SK-N-DZ (cell line): ENCODE results near the gene LRRC71.
A peak's percentile ranks its signal among the peaks of the same experiment; 100 is the strongest.
"Not testable (repeated sequence)": the region's sequence is repeated elsewhere in the genome, so short reads cannot be mapped to it uniquely, and the experiment has no call there.

ENCODE experiments used
- DNase-seq: peaks from one replicate; pipeline ENCODE4 v3.0.0-alpha.2; 2015; ENCODE audit warnings: low spot score

The LRRC71 gene

DNA sequence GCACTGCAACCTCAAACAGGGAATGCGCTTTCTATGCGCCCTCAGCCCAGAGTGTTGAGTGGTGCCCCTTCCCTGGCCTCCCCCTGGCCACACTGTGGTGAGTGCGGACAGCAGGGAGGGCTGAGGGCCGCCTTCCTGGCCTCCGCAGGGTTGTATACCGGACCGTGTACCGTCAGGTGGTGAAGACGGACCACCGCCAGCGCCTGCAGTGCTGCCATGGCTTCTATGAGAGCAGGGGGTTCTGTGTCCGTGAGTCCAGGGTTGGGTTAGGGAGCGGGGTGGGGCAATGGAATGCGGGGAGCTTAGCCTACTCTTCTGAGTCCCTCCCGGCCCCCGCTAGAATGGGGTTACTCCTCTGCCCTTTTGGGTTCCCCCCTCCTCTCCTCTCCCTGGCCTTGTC is 15.3 kb upstream of the LRRC71 start:
- DNase-seq, result no peak

DNA sequence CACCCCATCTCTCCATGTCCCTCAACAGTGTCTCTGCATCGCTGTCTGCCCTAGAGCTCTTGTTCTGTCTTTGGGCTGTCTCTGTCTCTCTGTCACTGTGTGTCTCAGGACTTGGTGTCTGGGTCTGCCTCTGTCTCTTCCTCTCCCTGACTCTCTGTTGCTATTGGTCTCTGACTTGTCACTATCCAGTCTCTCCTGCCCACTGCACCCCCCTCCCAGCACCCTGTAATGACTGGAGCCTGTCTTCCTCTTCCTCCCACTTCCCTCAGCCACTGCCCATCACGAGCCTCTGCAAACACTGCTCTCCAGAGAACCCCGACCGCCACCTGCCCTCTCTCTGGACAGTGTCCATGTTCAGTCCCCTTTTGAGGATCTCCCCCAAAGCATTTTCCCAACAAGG is 14.8 kb upstream of the LRRC71 start:
- no peak for DNase-seq

GRCh38 chr1:156906206-156906906 is 14.1 kb upstream of the LRRC71 start:
- no peak for DNase-seq

DNA sequence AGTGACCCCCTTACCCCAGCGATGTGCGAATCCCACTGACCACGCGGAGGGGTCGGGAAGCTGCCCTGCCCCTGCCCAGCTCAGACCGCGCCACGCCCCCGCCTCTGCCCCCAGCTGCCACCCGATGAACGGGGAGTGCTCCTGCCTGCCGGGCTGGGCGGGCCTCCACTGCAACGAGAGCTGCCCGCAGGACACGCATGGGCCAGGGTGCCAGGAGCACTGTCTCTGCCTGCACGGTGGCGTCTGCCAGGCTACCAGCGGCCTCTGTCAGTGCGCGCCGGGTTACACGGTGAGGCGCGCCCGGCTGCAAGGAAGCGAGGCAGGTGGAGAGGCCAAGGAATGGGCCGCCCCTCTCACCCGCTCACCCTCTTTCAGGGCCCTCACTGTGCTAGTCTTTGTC is 11.9 kb upstream of the LRRC71 start:
- DNase-seq, result no peak

- no peak for DNase-seq
Measured at GRCh38 chr1:156908955-156909354, 11.5 kb upstream of the LRRC71 start.

DNA sequence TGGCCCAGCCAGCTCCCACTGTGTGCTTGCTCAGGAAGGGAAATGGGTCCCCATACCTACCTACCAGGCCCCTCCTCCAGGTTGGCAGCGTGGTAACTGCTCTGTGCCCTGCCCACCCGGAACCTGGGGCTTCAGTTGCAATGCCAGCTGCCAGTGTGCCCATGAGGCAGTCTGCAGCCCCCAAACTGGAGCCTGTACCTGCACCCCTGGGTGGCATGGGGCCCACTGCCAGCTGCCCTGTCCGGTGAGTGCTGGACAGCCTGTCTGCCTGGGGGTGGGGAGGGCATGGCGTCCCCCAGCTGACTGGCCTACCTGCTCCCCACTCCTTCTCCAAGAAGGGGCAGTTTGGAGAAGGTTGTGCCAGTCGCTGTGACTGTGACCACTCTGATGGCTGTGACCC is 10.8 kb upstream of the LRRC71 start:
- DNase-seq, result no peak

DNA sequence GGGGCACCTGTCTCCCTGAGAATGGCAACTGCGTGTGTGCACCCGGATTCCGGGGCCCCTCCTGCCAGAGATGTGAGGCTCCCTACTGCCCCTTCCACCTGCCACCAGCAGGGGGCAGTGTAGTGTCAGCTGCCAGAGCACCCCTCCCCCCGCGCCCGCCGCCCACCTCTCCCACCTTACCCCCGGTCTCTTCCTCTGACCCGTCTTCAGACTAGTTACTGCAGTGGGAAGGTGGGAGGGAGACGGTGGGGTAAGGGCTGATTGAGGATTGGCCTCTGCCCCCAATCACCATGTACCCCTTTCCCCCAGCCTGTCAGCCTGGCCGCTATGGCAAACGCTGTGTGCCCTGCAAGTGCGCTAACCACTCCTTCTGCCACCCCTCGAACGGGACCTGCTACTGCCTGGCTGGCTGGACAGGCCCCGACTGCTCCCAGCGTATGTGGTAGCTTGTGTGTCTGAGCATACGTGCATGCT is 10.1 kb upstream of the LRRC71 start:
- DNase-seq, result no peak

- DNase-seq, result no peak
Measured at GRCh38 chr1:156911577-156912298, 8.7 kb upstream of the LRRC71 start.

DNA sequence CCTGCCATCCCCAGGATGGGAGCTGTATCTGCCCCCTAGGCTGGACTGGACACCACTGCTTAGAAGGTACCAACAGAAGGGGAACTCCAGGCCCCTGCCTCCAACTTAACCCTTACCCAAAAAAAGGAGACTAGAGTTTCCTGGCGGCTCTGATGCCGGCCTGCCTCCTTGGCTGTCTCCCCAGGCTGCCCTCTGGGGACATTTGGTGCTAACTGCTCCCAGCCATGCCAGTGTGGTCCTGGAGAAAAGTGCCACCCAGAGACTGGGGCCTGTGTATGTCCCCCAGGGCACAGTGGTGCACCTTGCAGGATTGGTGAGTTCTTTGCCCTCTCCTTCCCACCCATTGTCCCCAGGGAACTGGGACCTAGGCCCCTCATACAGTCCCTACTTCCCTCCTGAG is 8.1 kb upstream of the LRRC71 start:
- no peak for DNase-seq

GRCh38 chr1:156912861-156913808 is 7.3 kb upstream of the LRRC71 start:
- DNase-seq, result peak; percentile 75

DNA sequence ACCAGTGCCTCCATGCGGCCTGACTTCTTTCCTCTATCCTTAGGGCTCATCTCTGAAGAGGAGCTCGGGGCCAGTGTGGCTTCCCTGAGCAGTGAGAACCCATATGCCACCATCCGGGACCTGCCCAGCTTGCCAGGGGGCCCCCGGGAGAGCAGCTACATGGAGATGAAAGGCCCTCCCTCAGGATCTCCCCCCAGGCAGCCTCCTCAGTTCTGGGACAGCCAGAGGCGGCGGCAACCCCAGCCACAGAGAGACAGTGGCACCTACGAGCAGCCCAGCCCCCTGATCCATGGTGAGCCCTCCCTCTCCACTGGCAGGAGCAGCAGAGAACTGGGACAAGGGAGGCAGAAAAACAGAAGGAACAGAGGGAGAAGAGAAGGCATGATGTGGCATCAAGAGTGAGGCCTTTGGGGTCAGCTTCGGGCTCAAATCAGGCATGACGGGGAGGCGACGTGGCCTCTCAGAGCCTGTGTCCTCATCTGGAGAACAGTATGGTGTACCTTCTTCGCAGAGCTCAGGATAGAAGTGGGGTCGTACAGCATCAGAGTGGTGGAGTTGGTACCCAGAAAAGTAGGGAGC is 6.5 kb upstream of the LRRC71 start:
- no peak for DNase-seq

- peak; percentile 65 for DNase-seq
Measured at GRCh38 chr1:156914440-156914856, 6.0 kb upstream of the LRRC71 start.

DNA sequence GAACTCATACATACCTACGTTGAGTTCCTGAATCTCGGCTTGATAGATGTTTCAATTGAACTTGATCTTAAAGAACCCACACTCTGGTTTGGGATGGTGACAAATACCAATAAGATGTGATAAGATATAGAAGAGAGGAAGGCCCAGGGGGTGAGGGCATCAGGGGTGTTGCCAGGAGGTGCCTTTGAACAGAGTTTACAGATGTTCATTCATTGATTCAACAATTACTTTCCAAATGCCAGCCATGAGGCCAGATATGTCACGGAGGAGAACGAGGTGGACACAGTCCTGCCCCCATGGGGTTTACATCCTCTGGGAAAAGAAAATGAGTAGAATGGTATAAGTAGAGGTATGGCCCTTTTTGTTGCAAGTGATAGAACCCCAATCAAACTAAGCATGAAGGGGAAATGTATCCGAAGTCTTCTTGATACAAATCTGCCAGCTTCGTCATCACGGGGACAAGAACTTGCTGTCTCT is 659 bp downstream of the LRRC71 start:
- no peak for DNase-seq

DNA sequence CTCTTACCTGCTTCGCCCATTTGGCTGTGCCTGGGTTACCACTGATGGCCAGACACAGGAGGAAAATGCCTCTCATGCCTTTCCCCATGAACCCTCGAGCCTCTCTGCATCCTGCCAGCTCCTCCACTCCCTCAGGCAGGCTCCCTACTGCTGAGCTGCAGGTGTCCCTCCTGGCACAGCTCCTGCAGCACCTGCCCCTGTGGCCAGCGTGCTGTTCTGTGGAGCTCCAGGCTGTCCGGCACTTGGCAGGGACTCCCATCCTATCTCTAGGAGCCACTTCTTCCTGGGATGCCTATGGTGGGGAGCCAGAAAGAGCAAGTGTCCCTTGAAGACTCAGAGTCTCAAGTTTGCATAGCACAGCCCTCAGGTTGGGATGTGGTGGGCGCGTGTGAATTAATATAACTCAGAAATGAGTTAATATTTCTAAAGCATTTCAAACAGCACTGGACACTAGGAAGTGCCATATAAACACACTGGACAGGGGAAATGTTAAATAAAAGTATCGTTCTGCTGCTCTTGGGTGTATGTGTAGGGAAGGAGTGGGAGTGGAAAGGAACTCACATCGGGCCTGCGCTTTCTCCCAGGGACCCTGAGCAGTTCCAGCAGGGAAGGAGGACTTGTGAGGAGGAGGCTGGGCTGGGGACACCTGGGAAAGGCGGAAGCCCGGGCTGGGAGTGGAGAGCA is 2.7 kb downstream of the LRRC71 start:
- no peak for DNase-seq

DNA sequence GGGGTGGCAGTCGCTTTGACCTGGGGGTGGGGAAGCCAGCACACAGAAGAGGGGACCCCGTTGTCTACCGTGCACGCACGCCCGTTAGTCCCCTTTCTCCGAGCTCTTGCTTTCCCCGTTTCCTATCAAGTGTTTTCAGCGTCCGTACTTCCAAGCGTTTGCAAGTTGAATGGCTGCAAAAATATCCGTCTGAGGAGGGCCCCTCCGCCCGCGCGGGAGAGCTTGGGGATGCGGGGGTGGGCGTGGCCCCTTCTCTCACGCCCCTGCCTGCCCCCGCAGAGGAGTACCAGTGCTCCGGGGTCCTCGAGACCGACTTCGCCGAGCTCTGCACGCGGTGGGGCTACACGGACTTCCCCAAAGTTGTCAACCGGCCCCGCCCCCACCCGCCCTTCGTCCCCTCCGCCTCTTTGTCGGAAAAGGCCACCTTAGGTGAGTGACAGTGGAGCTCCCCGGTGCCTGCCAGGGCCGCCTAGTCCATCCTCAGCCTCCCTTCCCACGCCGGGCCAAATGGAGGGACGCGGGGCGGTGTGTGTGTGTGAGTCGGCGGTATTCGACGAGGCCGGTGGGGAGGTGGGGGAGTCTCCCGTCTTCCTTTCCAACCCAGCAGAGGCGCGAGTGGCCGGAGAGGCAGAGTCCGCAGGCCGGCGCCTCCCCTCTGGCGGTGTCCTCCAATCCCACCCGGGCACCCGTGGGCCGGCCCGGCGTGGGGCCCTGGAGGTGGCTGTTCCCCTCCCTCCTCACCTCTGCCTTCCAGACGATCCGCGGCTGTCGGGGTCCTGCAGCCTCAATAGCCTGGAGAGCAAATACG is 3.4 kb downstream of the LRRC71 start:
- no peak for DNase-seq

DNA sequence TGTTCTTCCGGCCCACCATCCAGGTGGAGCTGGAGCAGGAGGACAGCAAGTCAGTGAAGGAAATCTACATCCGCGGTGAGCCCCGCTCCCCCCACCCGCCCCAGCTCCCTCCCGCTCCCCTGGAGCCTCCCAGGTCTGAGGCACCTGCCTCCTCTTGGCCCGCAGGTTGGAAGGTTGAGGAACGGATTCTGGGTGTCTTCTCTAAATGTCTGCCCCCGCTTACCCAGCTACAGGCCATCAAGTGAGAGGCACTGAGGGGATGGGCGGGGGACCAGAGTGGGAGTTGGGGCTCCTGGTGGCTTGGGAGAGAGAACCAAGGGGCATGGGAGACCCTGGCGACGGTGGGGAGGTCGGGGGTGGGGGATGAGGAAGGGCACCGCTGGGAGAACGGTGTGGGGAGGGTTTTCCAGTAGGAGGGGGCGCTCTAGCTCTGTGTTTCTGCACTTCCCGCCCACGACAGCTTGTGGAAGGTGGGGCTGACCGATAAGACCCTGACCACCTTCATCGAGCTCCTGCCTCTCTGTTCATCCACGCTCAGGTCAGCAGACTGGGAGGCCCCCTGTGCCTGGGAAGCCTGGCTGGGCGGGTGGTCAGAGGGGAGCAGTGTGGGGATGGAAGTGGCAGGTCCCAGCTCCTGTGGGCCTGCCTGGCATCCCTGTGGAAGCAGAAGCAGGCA is 4.2 kb downstream of the LRRC71 start:
- DNase-seq, result no peak

- DNase-seq, result no peak
Measured at GRCh38 chr1:156925154-156926010, 5.0 kb downstream of the LRRC71 start.

GRCh38 chr1:156926175-156926574 is 5.7 kb downstream of the LRRC71 start:
- DNase-seq, result no peak

GRCh38 chr1:156926695-156927094 is 6.3 kb downstream of the LRRC71 start:
- DNase-seq, result not testable (repeated sequence)
